Endothelial cell of umbilical vein (primary cell): ENCODE measurements around the gene DCHS1.

Experiments used
- GATA2 ChIP-seq: IDR thresholded peaks from 2 replicates; pipeline ENCODE4 v1.7.0; 2011; ENCODE audit warnings: low read depth, mild to moderate bottlenecking, moderate library complexity, mixed read lengths, low read length; ENCODE audit not compliant: insufficient read length, insufficient read depth
- POLR2AphosphoS5 ChIP-seq: IDR thresholded peaks from 2 replicates; pipeline ENCODE4 v1.6.1; 2012; ENCODE audit warnings: low read depth, mild to moderate bottlenecking, control low read depth, low read length, moderate library complexity; ENCODE audit not compliant: insufficient read depth

- TF ChIP-seq GATA2 (no peak), POLR2AphosphoS5 (no peak)
Measured at GRCh38 chr11:6572215-6572614, 83.4 kb downstream of the DCHS1 start.
